A549 (cell line): ENCODE data around the gene PHC2. TPM values are rescaled to one million over a fixed set of nuclear protein-coding genes. Genes with fewer than 3 reads are reported as not detected.

Source experiments
- ATAC-seq, 2 experiments: fragments of 200-7000 bp in 1 of 2; fragments of >200 bp in 1 of 2; cut with Nextera tagmentation in 1 of 2; cut with Tn5 transposase in 1 of 2; 3 replicates each; pipeline versions ENCODE4 v1.8.0 to v1.9.1; 2018 to 2020; ENCODE audit warnings: mild to moderate bottlenecking in 1 of 2, moderate library complexity in 1 of 2
- CTCF ChIA-PET: fragments of 300-600 bp; sonication (Branson Sonifier 250); formaldehyde crosslinking; extraction: SDS; loops from one replicate; lab custom pipeline; 2021; ENCODE audit warnings: antibody characterized with exemption, inconsistent platforms; lab: Yijun Ruan, JAX
- POLR2A ChIA-PET: fragments of 350-600 bp; formaldehyde crosslinking; extraction: SDS; loops from one replicate; lab custom pipeline; 2021; ENCODE audit warnings: antibody characterized with exemption, inconsistent platforms; lab: Yijun Ruan, JAX
- DNase-seq, 2 experiments: peaks; one replicate each; pipeline versions ENCODE4 v3.0.0 to v3.0.0-alpha.2; 2011 to 2016; ENCODE audit warnings: low read depth in 1 of 2, low spot score in 1 of 2
- FAIRE-seq: peaks from 2 replicates; lab custom pipeline; 2011; peaks lifted over from hg19 to GRCh38; lab: Jason Lieb, UNC
- H3K27ac ChIP-seq, 2 experiments: fragments of >200 bp; sonication (Bioruptor Twin); formaldehyde crosslinking; 3 replicates each; pipeline ENCODE4 v1.5.1; 2016 to 2017
- H3K4me1 ChIP-seq: fragments of >200 bp; sonication (Bioruptor Twin); formaldehyde crosslinking; 3 replicates; pipeline ENCODE4 v1.6.1; 2016
- H3K4me2 ChIP-seq: fragments of >200 bp; sonication (Bioruptor Twin); formaldehyde crosslinking; 3 replicates; pipeline ENCODE4 v1.6.1; 2016
- H3K4me3 ChIP-seq: fragments of >200 bp; sonication (Bioruptor Twin); formaldehyde crosslinking; 3 replicates; pipeline ENCODE4 v1.5.1; 2016
- H3K9me3 ChIP-seq: fragments of >200 bp; sonication (Bioruptor Twin); formaldehyde crosslinking; 3 replicates; pipeline ENCODE4 v1.6.1; 2016
- CBX2 ChIP-seq: fragments of 200-600 bp; sonication (generic); IDR thresholded peaks from 2 replicates; pipeline ENCODE4 v1.6.1; 2016; ENCODE audit warnings: low read depth, mild to moderate bottlenecking, borderline replicate concordance
- ESRRA ChIP-seq: fragments of 150-350 bp; IDR thresholded peaks from 2 replicates; pipeline ENCODE4 v1.6.1; 2014; ENCODE audit warnings: mild to moderate bottlenecking, low read length, borderline replicate concordance
- FOSL2 ChIP-seq, 2 experiments: fragments of 450-650 bp in 1 of 2; fragments of >200 bp in 1 of 2; sonication (Bioruptor Twin) in 1 of 2; formaldehyde crosslinking; IDR thresholded peaks; 2 replicates each; pipeline versions ENCODE4 v1.5.0 to v1.6.1; 2016 to 2020; ENCODE audit warnings: mild to moderate bottlenecking in 1 of 2, moderate library complexity in 1 of 2
- FOXS1 ChIP-seq: fragments of 250-450 bp; sonication (Bioruptor Pico); IDR thresholded peaks from 2 replicates; pipeline ENCODE4 v1.5.0; 2020; ENCODE audit warnings: mild to moderate bottlenecking, moderate library complexity
- HOXA7 ChIP-seq: fragments of 250-450 bp; sonication (Bioruptor Pico); IDR thresholded peaks from 2 replicates; pipeline ENCODE4 v1.5.0; 2020; ENCODE audit warnings: mild to moderate bottlenecking, moderate library complexity
- JUN ChIP-seq, 2 experiments: fragments of >200 bp; sonication (Bioruptor Twin); formaldehyde crosslinking; IDR thresholded peaks; 2 replicates in 1 of 2; 3 replicates in 1 of 2; pipeline ENCODE4 v1.6.1; 2016 to 2017
- KDM5A ChIP-seq: fragments of 200-600 bp; sonication (generic); IDR thresholded peaks from 2 replicates; pipeline ENCODE4 v1.6.1; 2016; ENCODE audit warnings: antibody characterized with exemption, mild to moderate bottlenecking
- MAFK ChIP-seq: fragments of 450-650 bp; IDR thresholded peaks from 2 replicates; pipeline ENCODE4 v1.6.1; 2014; ENCODE audit not compliant: partially characterized antibody
- NFE2L2 ChIP-seq: fragments of 150-350 bp; conservative IDR thresholded peaks from 2 replicates; pipeline ENCODE4 v1.6.1; 2014; ENCODE audit warnings: low read length
- NR3C1 ChIP-seq: fragments of >200 bp; sonication (Bioruptor Twin); formaldehyde crosslinking; IDR thresholded peaks from 3 replicates; pipeline ENCODE4 v1.6.1; 2017
- POLR2A ChIP-seq: IDR thresholded peaks from 2 replicates; pipeline ENCODE4 v1.6.1; 2012; ENCODE audit warnings: mild to moderate bottlenecking, low read length
- POLR2AphosphoS2 ChIP-seq: conservative IDR thresholded peaks from 2 replicates; pipeline ENCODE4 v1.6.1; 2012; ENCODE audit warnings: low read length, improper control_type of control experiment, inconsistent platforms
- RAD21 ChIP-seq, 2 experiments: fragments of >200 bp in 1 of 2; sonication (Bioruptor Twin) in 1 of 2; formaldehyde crosslinking in 1 of 2; IDR thresholded peaks in 1 of 2; conservative IDR thresholded peaks in 1 of 2; 2 replicates in 1 of 2; 3 replicates in 1 of 2; pipeline ENCODE4 v1.6.1; 2012 to 2018; ENCODE audit warnings: inconsistent platforms in 1 of 2
- RNF2 ChIP-seq: fragments of 200-600 bp; sonication (generic); IDR thresholded peaks from 2 replicates; pipeline ENCODE4 v1.6.1; 2016; ENCODE audit warnings: low read depth, mild to moderate bottlenecking, antibody characterized with exemption, moderate library complexity, borderline replicate concordance
- ZSCAN20 ChIP-seq: fragments of 250-450 bp; sonication (Bioruptor Pico); IDR thresholded peaks from 2 replicates; pipeline ENCODE4 v1.8.0; 2022; ENCODE audit warnings: mild to moderate bottlenecking, moderate library complexity
- WGBS: methylation state at CpG from one replicate; pipeline ENCODE4 v1.1.6; 2017; ENCODE audit errors: missing lambda C conversion rate; 5-methylcytosine and 5-hydroxymethylcytosine counted together
- polyA plus RNA-seq, 4 experiments: library from polyadenylated mRNA; depleted of rRNA in 3 of 4; stranded (reverse); fragments of >200 nt; fragmentation: RNase III in 1 of 4; extraction: RNeasy Plus Mini Kit Qiagen cat#74134 plus additional on column Dnase treatment in 1 of 4; gene quantifications; 2 replicates in 3 of 4; 3 replicates in 1 of 4; pipeline ENCODE4 v1.2.3, GENCODE V29; 2011 to 2017
- TF ChIP-seq, protein P1 (sequence below): fragments of 150-350 bp; IDR thresholded peaks from 2 replicates; pipeline ENCODE4 v1.6.1; 2014; ENCODE audit warnings: low read depth, mild to moderate bottlenecking, low read length
- TF ChIP-seq, protein P2 (sequence below): fragments of >200 bp; sonication (Bioruptor Twin); formaldehyde crosslinking; IDR thresholded peaks from 2 replicates; pipeline ENCODE4 v1.6.1; 2016
- TF ChIP-seq, protein P3 (sequence below): fragments of 200-600 bp; sonication (generic); IDR thresholded peaks from 2 replicates; pipeline ENCODE4 v1.6.1; 2016; ENCODE audit warnings: antibody characterized with exemption, mild to moderate bottlenecking, moderate library complexity
- TF ChIP-seq, protein P4 (sequence below): IDR thresholded peaks from 2 replicates; pipeline ENCODE4 v1.6.1; 2012; ENCODE audit warnings: low read depth, borderline replicate concordance
- TF ChIP-seq, protein P5 (sequence below): fragments of >200 bp; sonication (Bioruptor Twin); formaldehyde crosslinking; IDR thresholded peaks from 3 replicates; pipeline ENCODE4 v1.5.1; 2016
- TF ChIP-seq, protein P6 (sequence below): fragments of 450-650 bp; IDR thresholded peaks from 2 replicates; pipeline ENCODE4 v1.6.1; 2014; ENCODE audit warnings: antibody characterized with exemption

The PHC2 gene
- polyA plus RNA-seq, 2 of the 4 experiments (the other 2 are of a cell fraction): 29.9 to 33.2 TPM

DNA sequence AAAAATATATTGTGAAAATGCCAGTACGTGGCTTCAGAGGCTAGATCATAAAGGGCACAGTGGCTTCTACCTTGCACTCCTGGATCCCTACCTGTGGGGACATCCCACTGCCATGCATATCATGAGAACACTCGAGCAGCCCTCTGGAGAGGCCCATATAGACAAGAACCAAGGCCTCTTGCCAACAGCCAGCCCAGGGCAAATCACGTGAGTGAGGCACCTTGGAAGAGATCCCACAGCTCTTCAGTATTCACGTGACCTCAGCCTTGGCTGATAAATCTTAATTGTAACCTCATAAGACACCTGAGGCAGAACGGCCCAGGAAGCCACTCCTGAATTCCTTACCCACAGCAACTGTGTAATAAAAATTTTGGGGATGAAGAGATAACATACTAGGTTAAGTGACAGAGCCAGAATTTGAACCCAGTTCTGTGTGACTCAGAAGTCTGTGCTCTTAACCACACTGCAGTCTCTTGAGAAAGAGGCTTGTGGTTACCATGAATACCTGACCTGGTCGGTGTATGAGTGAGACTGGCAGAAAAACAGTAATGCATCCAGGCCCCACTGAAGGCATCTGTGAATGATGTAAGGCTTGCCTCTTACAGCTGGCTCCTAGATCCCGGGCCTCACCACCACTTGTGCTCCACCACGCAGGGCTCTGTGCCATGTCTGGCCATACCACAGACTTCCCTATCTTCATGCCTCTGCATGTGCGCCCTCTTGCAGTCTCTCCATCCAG, 103.1 kb downstream of the PHC2 start:
- no peaks in the 10 kb centered on the region for H3K9me3 ChIP-seq
- no peak overlapping the region for H3K27ac ChIP-seq
- CTCF ChIA-PET: no interaction called here
- 85% methylated on average over 9 of the region's 9 CpGs for WGBS
- no peak overlapping the region for H3K4me3 ChIP-seq
- no peak overlapping the region for H3K4me2 ChIP-seq
- ATAC-seq: peak; percentile 17 to 28; a peak in 2 of 6 replicates
- no peak for TF ChIP-seq KDM5A
- TF ChIP-seq RAD21 (conservative IDR thresholded peaks at IDR 0.05 in 1 of 2, IDR thresholded peaks at IDR 0.05 in 1 of 2): no peak
- no peak for TF ChIP-seq NR3C1
- TF ChIP-seq, all 56 proteins: peak for 0
- FAIRE-seq (no peak), DNase-seq (no peak)
- POLR2A ChIA-PET: no interaction called here
- H3K4me1 ChIP-seq: no peaks in the 10 kb centered on the region

DNA sequence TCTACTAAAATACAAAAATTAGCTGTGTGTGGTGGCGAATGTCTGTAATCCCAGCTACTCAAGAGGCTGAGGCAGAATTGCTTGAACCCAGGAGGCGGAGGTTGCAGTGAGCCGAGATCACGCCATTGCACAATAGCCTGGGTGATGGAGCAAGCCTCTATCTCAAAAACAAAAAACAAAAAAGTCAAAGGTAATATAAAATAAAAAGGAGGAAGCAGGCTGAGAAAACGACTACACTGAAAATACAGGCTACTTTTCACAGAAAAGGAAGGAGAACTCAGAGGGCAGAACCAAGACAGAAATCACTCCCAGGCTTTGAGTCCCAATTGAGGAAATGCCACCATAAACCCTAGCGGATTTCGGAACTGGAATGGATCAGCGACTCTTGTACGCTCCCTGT, 104.1 kb downstream of the PHC2 start:
- WGBS: 90% methylated on average over 9 of the region's 9 CpGs
- no peak for DNase-seq
- ATAC-seq: no peak
- TF ChIP-seq, protein P1, sequence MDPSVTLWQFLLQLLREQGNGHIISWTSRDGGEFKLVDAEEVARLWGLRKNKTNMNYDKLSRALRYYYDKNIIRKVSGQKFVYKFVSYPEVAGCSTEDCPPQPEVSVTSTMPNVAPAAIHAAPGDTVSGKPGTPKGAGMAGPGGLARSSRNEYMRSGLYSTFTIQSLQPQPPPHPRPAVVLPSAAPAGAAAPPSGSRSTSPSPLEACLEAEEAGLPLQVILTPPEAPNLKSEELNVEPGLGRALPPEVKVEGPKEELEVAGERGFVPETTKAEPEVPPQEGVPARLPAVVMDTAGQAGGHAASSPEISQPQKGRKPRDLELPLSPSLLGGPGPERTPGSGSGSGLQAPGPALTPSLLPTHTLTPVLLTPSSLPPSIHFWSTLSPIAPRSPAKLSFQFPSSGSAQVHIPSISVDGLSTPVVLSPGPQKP: no peak
- TF ChIP-seq FOSL2 (IDR thresholded peaks at IDR 0.05) (no peak), FOSL2 (CRISPR knock-in tag; IDR thresholded peaks at IDR 0.05) (no peak), HOXA7 (CRISPR knock-in tag) (no peak), POLR2A (no peak), MAFK (no peak), ZSCAN20 (CRISPR knock-in tag) (no peak), JUN (IDR thresholded peaks at IDR 0.05) (no peak), NFE2L2 (no peak), KDM5A (no peak)
- TF ChIP-seq, protein P2, sequence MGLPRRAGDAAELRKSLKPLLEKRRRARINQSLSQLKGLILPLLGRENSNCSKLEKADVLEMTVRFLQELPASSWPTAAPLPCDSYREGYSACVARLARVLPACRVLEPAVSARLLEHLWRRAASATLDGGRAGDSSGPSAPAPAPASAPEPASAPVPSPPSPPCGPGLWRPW: no peak
- TF ChIP-seq, protein P3, sequence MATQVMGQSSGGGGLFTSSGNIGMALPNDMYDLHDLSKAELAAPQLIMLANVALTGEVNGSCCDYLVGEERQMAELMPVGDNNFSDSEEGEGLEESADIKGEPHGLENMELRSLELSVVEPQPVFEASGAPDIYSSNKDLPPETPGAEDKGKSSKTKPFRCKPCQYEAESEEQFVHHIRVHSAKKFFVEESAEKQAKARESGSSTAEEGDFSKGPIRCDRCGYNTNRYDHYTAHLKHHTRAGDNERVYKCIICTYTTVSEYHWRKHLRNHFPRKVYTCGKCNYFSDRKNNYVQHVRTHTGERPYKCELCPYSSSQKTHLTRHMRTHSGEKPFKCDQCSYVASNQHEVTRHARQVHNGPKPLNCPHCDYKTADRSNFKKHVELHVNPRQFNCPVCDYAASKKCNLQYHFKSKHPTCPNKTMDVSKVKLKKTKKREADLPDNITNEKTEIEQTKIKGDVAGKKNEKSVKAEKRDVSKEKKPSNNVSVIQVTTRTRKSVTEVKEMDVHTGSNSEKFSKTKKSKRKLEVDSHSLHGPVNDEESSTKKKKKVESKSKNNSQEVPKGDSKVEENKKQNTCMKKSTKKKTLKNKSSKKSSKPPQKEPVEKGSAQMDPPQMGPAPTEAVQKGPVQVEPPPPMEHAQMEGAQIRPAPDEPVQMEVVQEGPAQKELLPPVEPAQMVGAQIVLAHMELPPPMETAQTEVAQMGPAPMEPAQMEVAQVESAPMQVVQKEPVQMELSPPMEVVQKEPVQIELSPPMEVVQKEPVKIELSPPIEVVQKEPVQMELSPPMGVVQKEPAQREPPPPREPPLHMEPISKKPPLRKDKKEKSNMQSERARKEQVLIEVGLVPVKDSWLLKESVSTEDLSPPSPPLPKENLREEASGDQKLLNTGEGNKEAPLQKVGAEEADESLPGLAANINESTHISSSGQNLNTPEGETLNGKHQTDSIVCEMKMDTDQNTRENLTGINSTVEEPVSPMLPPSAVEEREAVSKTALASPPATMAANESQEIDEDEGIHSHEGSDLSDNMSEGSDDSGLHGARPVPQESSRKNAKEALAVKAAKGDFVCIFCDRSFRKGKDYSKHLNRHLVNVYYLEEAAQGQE: no peak
- CTCF ChIA-PET: interaction anchor here (2.1 kb wide), 1 partner anchor 31 kb away, joined by 6 read pairs; no protein-coding TSS in a partner anchor
- Histone ChIP-seq H3K4me3 (no peak overlapping the region), H3K4me1 (no peaks in the 10 kb centered on the region), H3K4me2 (no peak overlapping the region), H3K27ac (no peak overlapping the region), H3K9me3 (no peaks in the 10 kb centered on the region)
- POLR2A ChIA-PET: no interaction called here
- FAIRE-seq: no peak

DNA sequence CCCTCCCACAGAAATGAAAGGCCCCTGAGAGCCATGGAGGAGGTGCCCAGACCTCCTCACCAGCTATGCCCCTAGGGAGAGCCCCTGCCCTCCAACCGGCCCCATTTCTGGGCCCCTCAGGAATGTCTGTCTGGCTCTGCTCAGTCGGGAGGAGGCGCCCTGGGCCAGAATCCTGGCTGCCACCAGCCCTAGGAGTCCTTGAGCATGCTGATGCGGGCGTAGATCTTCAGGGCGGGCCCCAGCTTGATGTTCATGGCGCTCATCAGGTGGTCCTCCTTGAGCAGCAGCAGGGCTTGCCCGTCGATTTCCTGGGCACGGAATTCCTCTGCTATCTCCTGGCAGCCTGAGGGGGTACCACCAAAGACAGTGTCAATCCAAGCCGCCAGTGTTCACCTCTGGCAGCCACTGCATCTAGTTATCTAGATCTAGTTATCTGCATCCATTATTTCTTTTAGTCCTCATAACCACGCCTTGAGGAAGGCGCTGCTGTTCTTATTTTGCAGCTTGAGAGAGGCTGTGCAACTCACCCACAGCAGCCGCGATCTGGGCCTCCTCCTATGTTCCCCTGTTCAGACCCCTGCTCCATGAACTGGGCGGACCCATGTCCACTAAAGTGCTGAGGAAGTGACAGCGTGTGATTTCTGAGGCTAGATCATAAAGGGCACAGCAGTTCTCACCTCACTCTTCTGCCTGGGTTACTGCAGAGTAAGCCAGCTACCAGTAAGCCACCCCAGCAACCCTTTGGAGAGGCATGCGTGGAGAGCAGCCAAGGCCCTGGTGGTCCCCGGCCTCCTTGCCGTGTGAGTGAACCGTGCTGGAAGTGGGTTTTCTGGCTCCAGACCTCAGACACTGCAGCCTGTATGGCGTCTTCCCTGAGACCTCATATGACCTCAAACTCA, 106.0 kb downstream of the PHC2 start:
- ATAC-seq (no peak), FAIRE-seq (no peak), DNase-seq (no peak)
- Histone ChIP-seq H3K9me3 (no peaks in the 10 kb centered on the region), H3K4me1 (no peaks in the 10 kb centered on the region), H3K4me3 (no peak overlapping the region), H3K27ac (no peak overlapping the region), H3K4me2 (no peak overlapping the region)
- POLR2A ChIA-PET: no interaction called here
- CTCF ChIA-PET: interaction anchor here (1.2 to 2.1 kb wide), 3 partner anchors 27 to 43 kb away, joined by 3 to 6 read pairs (median 5); no protein-coding TSS in a partner anchor
- 92% methylated on average over 15 of the region's 22 CpGs for WGBS
- no peak for TF ChIP-seq FOXS1
- TF ChIP-seq, protein P4, sequence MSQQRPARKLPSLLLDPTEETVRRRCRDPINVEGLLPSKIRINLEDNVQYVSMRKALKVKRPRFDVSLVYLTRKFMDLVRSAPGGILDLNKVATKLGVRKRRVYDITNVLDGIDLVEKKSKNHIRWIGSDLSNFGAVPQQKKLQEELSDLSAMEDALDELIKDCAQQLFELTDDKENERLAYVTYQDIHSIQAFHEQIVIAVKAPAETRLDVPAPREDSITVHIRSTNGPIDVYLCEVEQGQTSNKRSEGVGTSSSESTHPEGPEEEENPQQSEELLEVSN: no peak
- TF ChIP-seq ESRRA: no peak
- TF ChIP-seq POLR2A: no peak
- no peak for TF ChIP-seq ZSCAN20 (CRISPR knock-in tag)
- no peak for TF ChIP-seq FOSL2 (IDR thresholded peaks at IDR 0.05)
- TF ChIP-seq FOSL2 (CRISPR knock-in tag; IDR thresholded peaks at IDR 0.05): no peak
- TF ChIP-seq POLR2AphosphoS2: no peak
- TF ChIP-seq, protein P5, sequence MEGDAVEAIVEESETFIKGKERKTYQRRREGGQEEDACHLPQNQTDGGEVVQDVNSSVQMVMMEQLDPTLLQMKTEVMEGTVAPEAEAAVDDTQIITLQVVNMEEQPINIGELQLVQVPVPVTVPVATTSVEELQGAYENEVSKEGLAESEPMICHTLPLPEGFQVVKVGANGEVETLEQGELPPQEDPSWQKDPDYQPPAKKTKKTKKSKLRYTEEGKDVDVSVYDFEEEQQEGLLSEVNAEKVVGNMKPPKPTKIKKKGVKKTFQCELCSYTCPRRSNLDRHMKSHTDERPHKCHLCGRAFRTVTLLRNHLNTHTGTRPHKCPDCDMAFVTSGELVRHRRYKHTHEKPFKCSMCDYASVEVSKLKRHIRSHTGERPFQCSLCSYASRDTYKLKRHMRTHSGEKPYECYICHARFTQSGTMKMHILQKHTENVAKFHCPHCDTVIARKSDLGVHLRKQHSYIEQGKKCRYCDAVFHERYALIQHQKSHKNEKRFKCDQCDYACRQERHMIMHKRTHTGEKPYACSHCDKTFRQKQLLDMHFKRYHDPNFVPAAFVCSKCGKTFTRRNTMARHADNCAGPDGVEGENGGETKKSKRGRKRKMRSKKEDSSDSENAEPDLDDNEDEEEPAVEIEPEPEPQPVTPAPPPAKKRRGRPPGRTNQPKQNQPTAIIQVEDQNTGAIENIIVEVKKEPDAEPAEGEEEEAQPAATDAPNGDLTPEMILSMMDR: no peak
- TF ChIP-seq, protein P6, sequence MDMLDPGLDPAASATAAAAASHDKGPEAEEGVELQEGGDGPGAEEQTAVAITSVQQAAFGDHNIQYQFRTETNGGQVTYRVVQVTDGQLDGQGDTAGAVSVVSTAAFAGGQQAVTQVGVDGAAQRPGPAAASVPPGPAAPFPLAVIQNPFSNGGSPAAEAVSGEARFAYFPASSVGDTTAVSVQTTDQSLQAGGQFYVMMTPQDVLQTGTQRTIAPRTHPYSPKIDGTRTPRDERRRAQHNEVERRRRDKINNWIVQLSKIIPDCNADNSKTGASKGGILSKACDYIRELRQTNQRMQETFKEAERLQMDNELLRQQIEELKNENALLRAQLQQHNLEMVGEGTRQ: no peak
- TF ChIP-seq CBX2: no peak
- no peak for TF ChIP-seq NR3C1
- no peak for TF ChIP-seq RNF2
